IPS DF 6.9 (cell line): ENCODE data around the gene ARHGAP24.
"Not testable (repeated sequence)": the region's sequence is repeated elsewhere in the genome, so short reads cannot be mapped to it uniquely, and the experiment has no call there.

Experiments
- DNase-seq: peaks from one replicate; pipeline ENCODE4 v3.0.0-alpha.2; 2013; ENCODE audit warnings: low read depth, low spot score
- H3K27ac ChIP-seq: one replicate; pipeline ENCODE4 v1.5.1; 2013; ENCODE audit warnings: low read length, control low read depth
- H3K27me3 ChIP-seq: 2 replicates; pipeline ENCODE4 v1.6.1; 2013; ENCODE audit warnings: mild to moderate bottlenecking, low read length; ENCODE audit not compliant: control insufficient read depth, insufficient read depth
- H3K36me3 ChIP-seq: 2 replicates; pipeline ENCODE4 v1.6.1; 2013; ENCODE audit warnings: low read length; ENCODE audit not compliant: control insufficient read depth, insufficient read depth
- H3K4me1 ChIP-seq: 2 replicates; pipeline ENCODE4 v1.6.1; 2013; ENCODE audit warnings: low read length; ENCODE audit not compliant: control insufficient read depth, insufficient read depth
- H3K4me3 ChIP-seq: 2 replicates; pipeline ENCODE4 v1.5.1; 2013; ENCODE audit warnings: mild to moderate bottlenecking, low read length
- H3K9me3 ChIP-seq: 2 replicates; pipeline ENCODE4 v1.6.1; 2013; ENCODE audit warnings: low read length, inconsistent platforms; ENCODE audit not compliant: control insufficient read depth, insufficient read depth
- WGBS: extraction: QIAGEN DNeasy Blood & Tissue Kit; methylation state at CpG from one replicate; pipeline ENCODE4 v1.1.7; 2013; ENCODE audit warnings: mixed read lengths, missing lambda C conversion rate; ENCODE audit not compliant: insufficient read length, insufficient coverage; 5-methylcytosine and 5-hydroxymethylcytosine counted together

Gene ARHGAP24

DNA sequence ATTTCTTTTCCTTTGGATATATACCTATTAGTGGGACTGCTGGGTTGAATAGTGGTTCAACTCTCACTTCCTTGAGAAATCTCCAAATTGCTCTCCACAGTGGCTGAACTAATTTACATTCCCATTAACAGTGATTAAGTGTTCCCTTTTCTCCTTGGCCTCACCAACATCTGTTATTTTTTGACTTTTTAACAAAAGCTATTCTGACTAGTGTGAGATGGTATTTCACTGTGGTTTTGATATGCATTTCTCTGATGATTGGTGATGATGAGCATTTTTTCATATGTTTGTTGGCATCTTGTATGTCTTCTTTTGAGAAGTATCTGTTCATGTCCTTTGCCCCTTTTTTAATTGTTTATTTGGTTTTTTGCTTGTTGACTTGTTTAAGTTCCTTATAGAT is 471.9 kb downstream of the ARHGAP24 start:
- H3K27ac ChIP-seq: no peak overlapping the region
- no peak for DNase-seq
- H3K36me3 ChIP-seq: no peaks in the 10 kb centered on the region
- H3K27me3 ChIP-seq: no peaks in the 10 kb centered on the region
- no peaks in the 10 kb centered on the region for H3K9me3 ChIP-seq
- H3K4me1 ChIP-seq: no peaks in the 10 kb centered on the region
- no peak overlapping the region for H3K4me3 ChIP-seq

DNA sequence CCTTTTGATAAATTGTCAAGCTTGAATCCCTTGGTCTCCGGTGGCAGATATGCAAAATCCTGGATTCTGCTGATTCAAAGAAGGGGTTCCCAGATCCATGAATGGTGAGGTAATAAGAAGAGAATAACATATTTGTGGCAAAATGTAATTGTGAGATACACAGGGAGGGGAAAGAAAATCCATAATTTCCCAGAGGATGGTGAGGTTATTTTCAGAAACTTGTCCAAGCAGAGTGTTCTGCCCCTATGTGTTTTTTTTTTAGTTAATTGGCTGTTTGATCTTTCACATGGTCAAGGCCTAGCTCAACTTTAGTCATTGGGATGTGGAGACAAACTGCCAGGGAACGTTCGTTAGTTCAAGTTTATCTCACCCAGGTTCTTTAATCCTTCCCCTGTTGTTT is 476.1 kb downstream of the ARHGAP24 start:
- Histone ChIP-seq H3K4me3 (no peak overlapping the region), H3K4me1 (peaks cover 5% of the 10 kb centered on the region; the same call in 1 of the 2 replicates), H3K36me3 (no peaks in the 10 kb centered on the region), H3K27ac (no peak overlapping the region), H3K9me3 (no peaks in the 10 kb centered on the region), H3K27me3 (no peaks in the 10 kb centered on the region)
- no peak for DNase-seq
- no CpG with 5 or more reads among the region's 3 CpGs for WGBS

DNA sequence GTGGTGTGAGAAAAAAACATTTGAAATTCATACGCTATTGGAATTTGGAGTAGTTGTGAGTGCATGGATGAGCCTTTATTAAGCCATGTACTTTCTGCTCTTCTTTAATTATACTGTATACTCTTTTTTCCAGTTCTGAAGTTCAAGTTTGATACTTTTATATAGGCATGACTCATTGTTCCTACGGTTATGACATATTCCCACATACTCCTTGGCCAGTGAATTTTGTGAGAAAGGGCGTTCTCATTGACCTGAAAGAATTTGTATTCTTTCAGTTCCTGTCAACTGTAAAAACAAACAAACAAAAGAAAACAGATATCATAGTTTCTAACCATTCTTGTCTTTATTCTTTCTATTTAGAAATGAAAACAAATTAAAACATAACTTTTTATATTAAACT is 477.6 kb downstream of the ARHGAP24 start:
- Histone ChIP-seq H3K9me3 (no peaks in the 10 kb centered on the region), H3K4me3 (no peak overlapping the region), H3K27me3 (no peaks in the 10 kb centered on the region), H3K36me3 (no peaks in the 10 kb centered on the region), H3K27ac (no peak overlapping the region), H3K4me1 (peaks cover 10% of the 10 kb centered on the region)
- DNase-seq: no peak
- WGBS: no CpG with 5 or more reads among the region's 3 CpGs

DNA sequence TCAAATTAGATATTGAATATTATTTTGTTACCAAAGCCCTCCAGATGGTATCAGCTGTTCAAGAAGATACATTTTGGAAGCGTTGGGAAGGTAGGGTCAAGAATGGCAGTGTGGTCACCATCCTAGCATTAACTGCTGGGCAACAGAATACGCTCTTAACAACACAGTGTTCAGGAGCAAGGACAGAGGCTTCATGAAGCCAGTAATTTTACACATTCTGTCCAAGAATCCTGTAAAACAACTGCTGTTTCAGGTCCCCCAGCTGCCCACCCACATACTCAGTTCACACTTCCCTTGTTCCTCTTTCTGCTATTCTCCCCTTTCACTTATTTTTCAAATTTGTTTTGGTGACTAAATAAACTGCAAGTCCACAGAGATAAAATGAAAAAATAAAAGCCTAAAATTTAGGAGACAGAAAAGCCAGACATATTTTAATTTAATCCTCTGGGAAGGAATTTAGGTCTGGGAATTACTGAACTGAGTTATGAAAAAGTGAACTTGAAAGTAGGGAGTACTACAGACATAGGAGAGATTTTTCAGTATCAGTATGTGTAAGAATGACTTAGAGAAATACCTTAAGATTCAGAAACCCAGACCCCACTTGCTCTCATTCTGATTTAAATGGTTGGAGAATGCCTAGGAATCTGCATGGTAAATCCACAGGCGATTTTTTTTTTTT is 478.2 kb downstream of the ARHGAP24 start:
- H3K27me3 ChIP-seq: no peaks in the 10 kb centered on the region
- no peak overlapping the region for H3K27ac ChIP-seq
- no peak for DNase-seq
- no CpG with 5 or more reads among the region's 3 CpGs for WGBS
- no peaks in the 10 kb centered on the region for H3K9me3 ChIP-seq
- peaks cover 10% of the 10 kb centered on the region for H3K4me1 ChIP-seq
- H3K36me3 ChIP-seq: no peaks in the 10 kb centered on the region
- H3K4me3 ChIP-seq: no peak overlapping the region

DNA sequence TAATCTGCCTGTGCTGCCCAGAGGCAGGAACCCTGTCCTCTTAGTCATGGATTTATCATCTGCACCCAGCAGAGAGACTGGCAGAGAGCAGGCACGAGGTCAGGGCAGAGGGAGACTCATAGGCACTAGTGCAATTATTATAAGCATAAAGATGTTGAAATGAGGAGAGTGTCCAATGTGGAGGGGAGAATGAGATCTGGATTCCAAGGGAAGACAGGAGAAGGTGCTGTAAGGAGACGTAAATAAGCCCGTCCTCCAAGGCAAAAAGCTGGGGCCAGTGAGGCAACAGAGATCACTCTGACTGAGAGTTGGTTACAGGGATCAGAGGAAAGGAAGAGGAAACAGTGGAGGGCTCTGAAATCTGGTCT is 478.7 kb downstream of the ARHGAP24 start:
- no peak overlapping the region for H3K27ac ChIP-seq

DNA sequence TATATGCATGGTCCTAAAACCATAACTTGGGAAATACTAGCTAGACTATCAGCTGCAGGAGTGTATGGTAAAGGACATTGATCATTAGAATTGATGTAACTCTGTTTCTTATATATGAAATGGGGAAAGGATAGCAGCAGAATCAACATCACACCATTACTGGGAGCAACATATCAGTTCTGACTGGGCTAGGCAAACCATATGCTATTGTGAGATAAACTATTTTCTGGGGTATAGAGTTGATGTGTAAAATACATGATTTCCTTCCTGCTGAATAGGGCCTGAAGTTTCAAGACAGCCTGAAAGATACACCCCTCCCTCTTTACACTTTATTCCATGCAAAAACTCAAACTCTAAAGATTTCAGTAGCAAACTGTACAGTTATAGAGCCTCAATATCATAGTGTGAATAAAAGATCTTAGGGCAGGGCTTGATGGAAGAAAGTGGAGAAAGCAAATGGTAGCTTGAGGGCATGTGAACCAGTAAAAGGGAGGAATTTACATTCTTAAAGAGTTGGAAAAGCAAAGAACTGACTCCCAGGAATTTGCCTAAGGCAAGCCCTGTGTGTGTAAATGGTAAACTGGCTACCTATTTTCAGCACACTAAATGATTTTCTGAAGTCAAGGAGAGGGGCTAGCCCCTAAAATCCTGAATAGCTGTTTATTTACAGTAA is 480.8 kb downstream of the ARHGAP24 start:
- H3K36me3 ChIP-seq: no peaks in the 10 kb centered on the region
- H3K4me1 ChIP-seq: peaks cover 10% of the 10 kb centered on the region
- no peak overlapping the region for H3K27ac ChIP-seq
- DNase-seq: no peak
- no peak overlapping the region for H3K4me3 ChIP-seq
- H3K9me3 ChIP-seq: no peaks in the 10 kb centered on the region
- no peaks in the 10 kb centered on the region for H3K27me3 ChIP-seq

More for the DNA sequence above, 478.7 kb downstream of the ARHGAP24 start:
- Histone ChIP-seq H3K4me1 (peaks cover 10% of the 10 kb centered on the region), H3K36me3 (no peaks in the 10 kb centered on the region), H3K9me3 (no peaks in the 10 kb centered on the region), H3K4me3 (no peak overlapping the region), H3K27me3 (no peaks in the 10 kb centered on the region)
- WGBS: no CpG with 5 or more reads among the region's 3 CpGs
- no peak for DNase-seq

DNA sequence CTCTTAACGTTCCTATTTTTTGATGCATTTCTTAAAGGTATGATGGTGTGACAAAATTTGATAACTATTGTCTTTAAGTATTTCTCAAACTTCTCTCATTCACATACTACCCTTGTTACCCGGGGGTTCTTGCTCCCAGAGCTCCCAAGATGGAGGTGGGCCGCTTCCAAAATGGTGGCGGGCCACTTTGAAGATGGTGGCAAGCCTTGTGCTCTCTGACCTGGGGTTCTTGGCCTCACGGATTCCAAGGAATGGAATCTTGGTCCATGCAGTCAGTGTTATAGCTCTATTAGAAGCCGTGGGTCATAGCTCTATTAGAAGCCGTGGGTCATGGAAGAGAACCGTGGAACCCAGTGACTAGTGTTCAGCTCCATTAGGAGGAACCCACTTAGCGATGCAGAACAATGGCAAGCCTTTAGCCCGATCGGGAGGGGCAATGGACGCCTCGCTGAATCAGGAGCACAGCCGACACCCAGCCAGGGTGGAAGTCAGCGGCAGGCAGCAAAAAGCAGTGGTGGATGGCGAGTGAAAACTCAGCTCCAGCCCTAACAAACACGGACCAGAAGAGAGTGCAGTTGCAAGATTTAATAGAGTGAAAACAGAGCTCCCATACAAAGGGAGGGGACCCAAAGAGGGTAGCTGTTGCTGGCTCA is 481.5 kb downstream of the ARHGAP24 start:
- Histone ChIP-seq H3K27ac (no peak overlapping the region), H3K36me3 (no peaks in the 10 kb centered on the region), H3K9me3 (no peaks in the 10 kb centered on the region), H3K4me3 (no peak overlapping the region), H3K27me3 (no peaks in the 10 kb centered on the region), H3K4me1 (peaks cover 10% of the 10 kb centered on the region)
- no CpG with 5 or more reads among the region's 17 CpGs for WGBS
- no peak for DNase-seq

DNA sequence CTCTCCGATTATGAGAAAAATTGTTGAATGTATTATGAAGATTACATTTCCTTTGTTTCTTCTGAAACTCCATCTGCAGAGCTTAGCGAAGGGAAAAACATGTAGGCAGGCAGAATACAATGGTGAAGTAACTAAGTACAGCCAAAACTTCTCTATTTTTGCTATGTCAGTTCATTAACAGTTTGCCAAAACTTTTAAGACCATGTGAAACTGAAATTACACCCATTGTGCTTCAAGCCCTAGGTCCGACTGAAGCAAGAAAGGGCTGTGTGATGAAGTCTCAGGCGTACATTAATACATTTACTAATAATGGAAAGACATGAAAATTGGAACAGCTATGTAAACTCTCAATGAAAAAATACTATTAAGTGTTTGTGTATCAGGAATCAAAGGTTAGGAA is 486.9 kb downstream of the ARHGAP24 start:
- Histone ChIP-seq H3K9me3 (no peaks in the 10 kb centered on the region), H3K4me1 (peaks cover under 1% of the 10 kb centered on the region; the same call in 1 of the 2 replicates), H3K27me3 (no peaks in the 10 kb centered on the region), H3K4me3 (no peak overlapping the region), H3K27ac (no peak overlapping the region), H3K36me3 (no peaks in the 10 kb centered on the region)
- no peak for DNase-seq
- WGBS: no CpG with 5 or more reads among the region's 4 CpGs

DNA sequence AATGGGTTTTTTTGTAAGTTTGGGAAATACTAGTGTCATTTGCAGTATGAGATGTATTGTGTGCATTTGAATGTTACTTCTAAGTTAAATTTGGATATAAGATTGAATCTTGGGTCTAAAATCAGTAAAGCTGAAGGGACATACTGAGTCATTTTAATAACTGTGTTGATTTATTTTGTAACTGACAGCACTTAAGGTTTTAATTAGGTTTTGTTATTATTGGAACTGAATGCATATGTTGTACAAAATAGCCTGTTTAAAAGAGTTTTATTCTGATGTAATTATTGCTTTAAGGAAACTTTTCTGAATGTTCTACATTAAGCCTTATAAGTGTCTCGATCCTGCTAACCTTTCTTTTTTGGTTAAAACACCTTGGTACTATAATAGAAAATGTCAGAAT is 488.3 kb downstream of the ARHGAP24 start:
- H3K36me3 ChIP-seq: no peaks in the 10 kb centered on the region
- no CpG with 5 or more reads among the region's 1 CpG for WGBS
- no peak overlapping the region for H3K27ac ChIP-seq
- no peak overlapping the region for H3K4me3 ChIP-seq
- no peaks in the 10 kb centered on the region for H3K9me3 ChIP-seq
- no peaks in the 10 kb centered on the region for H3K27me3 ChIP-seq
- H3K4me1 ChIP-seq: no peaks in the 10 kb centered on the region
- DNase-seq: no peak

DNA sequence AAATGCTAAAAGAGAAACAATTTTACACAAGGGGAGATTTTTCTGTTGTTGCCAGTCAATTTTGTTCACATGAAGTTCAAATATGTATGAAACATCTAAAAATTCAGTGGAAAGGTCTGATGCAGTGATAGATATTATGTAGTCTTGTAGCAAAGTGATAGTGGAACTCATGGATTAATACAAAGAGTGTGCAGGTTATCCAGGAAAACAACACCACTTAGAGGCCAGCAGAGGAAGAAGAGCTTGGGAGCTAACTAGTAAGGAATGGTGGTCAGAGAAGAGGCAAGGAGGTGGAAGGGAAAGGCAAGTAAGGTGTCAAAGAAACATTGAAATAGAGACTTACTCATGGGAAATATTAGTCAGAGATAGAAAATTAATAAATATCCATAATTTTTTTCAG is 489.3 kb downstream of the ARHGAP24 start:
- DNase-seq: no peak

DNA sequence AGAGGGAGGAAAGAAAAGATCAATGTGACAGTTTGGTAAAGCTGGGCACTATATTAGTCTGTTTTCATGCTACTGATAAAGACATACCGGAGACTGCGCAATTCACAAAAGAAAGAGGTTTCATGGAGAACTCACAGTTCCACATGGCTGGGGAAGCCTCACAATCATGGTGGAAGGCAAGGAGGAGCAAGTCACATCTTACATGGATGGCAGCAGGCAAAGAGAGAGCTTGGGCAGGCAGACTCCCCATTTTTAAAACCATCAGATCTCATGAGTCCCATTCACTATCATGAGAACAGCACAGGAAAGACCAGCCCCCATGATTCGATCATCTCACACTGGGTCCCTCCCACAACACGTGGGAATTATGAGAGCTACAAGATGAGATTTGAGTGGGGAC is 490.1 kb downstream of the ARHGAP24 start:
- no CpG with 5 or more reads among the region's 4 CpGs for WGBS
- not testable (repeated sequence) for H3K36me3 ChIP-seq

More for the DNA sequence above, 489.3 kb downstream of the ARHGAP24 start:
- H3K27me3 ChIP-seq: no peaks in the 10 kb centered on the region
- H3K9me3 ChIP-seq: no peaks in the 10 kb centered on the region
- no peak overlapping the region for H3K27ac ChIP-seq
- no peaks in the 10 kb centered on the region for H3K36me3 ChIP-seq
- H3K4me1 ChIP-seq: no peaks in the 10 kb centered on the region
- H3K4me3 ChIP-seq: no peak overlapping the region

More for the DNA sequence above, 490.1 kb downstream of the ARHGAP24 start:
- not testable (repeated sequence) for DNase-seq, H3K4me3 ChIP-seq, H3K27ac ChIP-seq, H3K9me3 ChIP-seq, H3K4me1 ChIP-seq, H3K27me3 ChIP-seq
